Measurements from ENCODE around the gene UBXN4. TPM values are rescaled to one million over a fixed set of nuclear protein-coding genes. Genes with fewer than 3 reads are reported as not detected.

The UBXN4 gene
- total and polyA plus RNA-seq, 5 experiments from 2014 or later: 89.4 to 142 (median 117) TPM

GRCh38 chr2:135817466-135817865 is 75.8 kb downstream of the UBXN4 start:
- no peak for ATAC-seq
- POLR2A ChIA-PET: no interaction called here
- Mint-ChIP-seq H3K27ac (no peak overlapping the region), H3K4me1 (peaks cover 6 to 27% (median 23%) of the 10 kb centered on the region in 4 donors), H3K4me3 (no peak overlapping the region), H3K27me3 (no peaks in the 10 kb centered on the region), H3K36me3 (peaks cover 0 to 4% (median under 1%) of the 10 kb centered on the region in 3 donors), H3K9me3 (peaks cover 0 to 4% (median 2%) of the 10 kb centered on the region in 9 donors)
- DNase-seq: no peak

DNA sequence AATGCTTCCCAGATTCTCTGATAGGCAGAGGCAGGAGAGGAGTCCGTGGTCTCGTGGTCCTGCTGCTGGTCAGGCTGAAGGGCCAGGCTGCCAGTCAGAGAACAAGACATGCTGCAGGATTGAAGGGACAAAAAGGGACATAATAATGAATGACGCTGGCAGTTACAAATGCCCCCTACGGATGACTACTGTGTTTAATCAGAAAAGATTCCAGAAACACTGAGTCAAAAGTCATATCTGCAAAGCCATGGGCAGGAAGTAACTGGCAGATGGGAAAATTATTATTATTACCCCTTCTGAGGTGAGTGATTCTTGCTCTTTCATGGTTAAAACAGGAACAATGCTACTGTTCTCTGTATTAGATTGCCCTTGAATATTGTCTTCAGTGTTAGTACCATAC is 76.3 kb downstream of the UBXN4 start:
- no peak for ATAC-seq
- peaks cover 0 to 8% (median 5%) of the 10 kb centered on the region in 9 donors for H3K9me3 Mint-ChIP-seq

GRCh38 chr2:135818937-135819610 is 77.4 kb downstream of the UBXN4 start:
- Mint-ChIP-seq H3K9me3 (peaks cover 0 to 14% (median 10%) of the 10 kb centered on the region in 9 donors), H3K27me3 (no peaks in the 10 kb centered on the region), H3K4me3 (peak overlapping the region in 4 of 10 donors; percentile 28 to 70 (median 56)), H3K4me1 (peaks cover 6 to 27% (median 23%) of the 10 kb centered on the region in 4 donors), H3K27ac (peak overlapping the region in 3 of 10 donors; percentile 22 to 56 (median 36)), H3K36me3 (peaks cover 0 to 13% (median 11%) of the 10 kb centered on the region in 3 donors)
- POLR2A ChIA-PET: no interaction called here
- peak in 1 of 10 donors; percentile 17 for DNase-seq
- no peak for ATAC-seq

More for the DNA sequence above, 76.3 kb downstream of the UBXN4 start:
- Mint-ChIP-seq H3K4me1 (peaks cover 6 to 27% (median 23%) of the 10 kb centered on the region in 4 donors), H3K27ac (no peak overlapping the region), H3K27me3 (no peaks in the 10 kb centered on the region), H3K36me3 (peaks cover 0 to 8% (median 5%) of the 10 kb centered on the region in 3 donors), H3K4me3 (no peak overlapping the region)
- POLR2A ChIA-PET: no interaction called here
- DNase-seq: no peak

GRCh38 chr2:135820003-135820618 is 78.5 kb downstream of the UBXN4 start:
- Mint-ChIP-seq H3K27ac (peak overlapping the region in 9 of 10 donors; percentile 7 to 89 (median 57)), H3K36me3 (peaks cover 0 to 13% (median 11%) of the 10 kb centered on the region in 3 donors), H3K27me3 (no peaks in the 10 kb centered on the region), H3K4me1 (peaks cover 6 to 27% (median 22%) of the 10 kb centered on the region in 4 donors), H3K9me3 (peaks cover 0 to 14% (median 10%) of the 10 kb centered on the region in 9 donors), H3K4me3 (peak overlapping the region; percentile 56 to 83 (median 68))
- DNase-seq (peak; percentile 15 to 78 (median 64)), ATAC-seq (peak; percentile 97)
- POLR2A ChIA-PET: interaction anchor here (1.0 kb wide), 1 partner anchor 55 kb away, joined by 3 read pairs; no protein-coding TSS in a partner anchor

DNA sequence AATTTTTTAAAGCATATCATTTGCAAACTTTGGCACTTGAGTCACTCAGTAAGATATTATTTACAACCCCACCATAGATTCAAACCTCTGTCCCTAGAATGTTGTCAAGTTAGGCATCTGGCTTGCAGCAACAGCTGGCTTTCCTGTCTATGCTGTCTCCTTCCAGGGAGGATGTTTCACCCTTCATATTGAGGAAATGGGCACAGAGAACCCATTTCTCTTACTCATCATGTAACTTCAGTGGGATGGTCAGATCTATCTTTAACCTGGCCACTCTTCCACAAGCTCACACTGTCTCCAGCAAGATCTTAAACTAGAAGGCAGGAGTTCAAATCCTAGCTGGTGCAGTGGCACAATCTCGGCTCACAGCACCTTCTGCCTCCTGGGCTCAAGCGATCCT is 79.5 kb downstream of the UBXN4 start:
- peaks cover 6 to 27% (median 24%) of the 10 kb centered on the region in 4 donors for H3K4me1 Mint-ChIP-seq
- H3K27me3 Mint-ChIP-seq: no peaks in the 10 kb centered on the region
- POLR2A ChIA-PET: interaction anchor here (1.0 kb wide), 1 partner anchor 54 kb away, joined by 3 read pairs; no protein-coding TSS in a partner anchor
- ATAC-seq: no peak
- peaks cover 0 to 13% (median 11%) of the 10 kb centered on the region in 3 donors for H3K36me3 Mint-ChIP-seq
- no peak for DNase-seq
- peak overlapping the region in 2 of 10 donors; percentile 16 to 51 for H3K27ac Mint-ChIP-seq
- H3K4me3 Mint-ChIP-seq: peak overlapping the region in 5 of 10 donors; percentile 21 to 71 (median 62)
- H3K9me3 Mint-ChIP-seq: peaks cover 0 to 14% (median 10%) of the 10 kb centered on the region in 9 donors

DNA sequence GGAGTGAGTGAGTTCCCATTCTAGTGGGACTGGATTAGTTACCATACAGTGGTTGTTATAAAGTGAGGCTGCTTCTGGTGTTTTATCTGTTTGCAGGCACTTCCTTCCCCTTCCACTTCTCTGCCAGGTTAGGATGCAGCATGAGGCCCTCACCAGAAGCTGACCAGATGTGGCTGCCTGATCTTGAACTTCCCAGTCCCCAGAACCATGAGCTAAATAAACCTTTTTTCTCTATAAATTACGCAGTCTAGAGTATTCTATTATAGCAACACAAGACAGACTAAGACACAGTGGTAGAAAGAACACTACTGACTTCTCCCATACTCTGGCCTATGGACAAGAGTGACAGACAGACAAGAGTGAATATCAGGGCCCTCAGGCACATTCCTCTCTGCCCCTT is 81.2 kb downstream of the UBXN4 start:
- Mint-ChIP-seq H3K4me1 (peaks cover 6 to 27% (median 24%) of the 10 kb centered on the region in 4 donors), H3K27ac (no peak overlapping the region), H3K4me3 (no peak overlapping the region), H3K9me3 (peaks cover 0 to 14% (median 10%) of the 10 kb centered on the region in 9 donors), H3K36me3 (peaks cover 0 to 13% (median 11%) of the 10 kb centered on the region in 3 donors), H3K27me3 (no peaks in the 10 kb centered on the region)
- DNase-seq (no peak), ATAC-seq (no peak)
- POLR2A ChIA-PET: no interaction called here

GRCh38 chr2:135825131-135825530 is 83.5 kb downstream of the UBXN4 start:
- Mint-ChIP-seq H3K36me3 (peaks cover 0 to 13% (median 11%) of the 10 kb centered on the region in 3 donors), H3K9me3 (peaks cover 0 to 14% (median 10%) of the 10 kb centered on the region in 9 donors), H3K27ac (no peak overlapping the region), H3K4me1 (peaks cover 3 to 17% (median 13%) of the 10 kb centered on the region in 4 donors), H3K27me3 (no peaks in the 10 kb centered on the region), H3K4me3 (peak overlapping the region in 1 of 10 donors; percentile 15)
- ATAC-seq (no peak), DNase-seq (no peak)
- POLR2A ChIA-PET: no interaction called here

- ATAC-seq: no peak
- POLR2A ChIA-PET: no interaction called here
- Mint-ChIP-seq H3K4me3 (no peak overlapping the region), H3K27me3 (no peaks in the 10 kb centered on the region), H3K9me3 (peaks cover 0 to 14% (median 10%) of the 10 kb centered on the region in 9 donors), H3K27ac (no peak overlapping the region), H3K4me1 (peaks cover 0 to 12% (median 8%) of the 10 kb centered on the region in 4 donors), H3K36me3 (peaks cover 0 to 13% (median 11%) of the 10 kb centered on the region in 3 donors)
- DNase-seq: no peak
Observed at GRCh38 chr2:135825550-135826176, 84.0 kb downstream of the UBXN4 start.

GRCh38 chr2:135826544-135826943 is 84.9 kb downstream of the UBXN4 start:
- ATAC-seq (no peak), DNase-seq (no peak)
- H3K36me3 Mint-ChIP-seq: peaks cover 0 to 13% (median 11%) of the 10 kb centered on the region in 3 donors
- no peak overlapping the region for H3K27ac Mint-ChIP-seq
- peaks cover 0 to 5% (median under 1%) of the 10 kb centered on the region in 4 donors for H3K4me1 Mint-ChIP-seq
- no peaks in the 10 kb centered on the region for H3K27me3 Mint-ChIP-seq
- POLR2A ChIA-PET: no interaction called here
- no peak overlapping the region for H3K4me3 Mint-ChIP-seq
- peaks cover 0 to 14% (median 10%) of the 10 kb centered on the region in 9 donors for H3K9me3 Mint-ChIP-seq

DNA sequence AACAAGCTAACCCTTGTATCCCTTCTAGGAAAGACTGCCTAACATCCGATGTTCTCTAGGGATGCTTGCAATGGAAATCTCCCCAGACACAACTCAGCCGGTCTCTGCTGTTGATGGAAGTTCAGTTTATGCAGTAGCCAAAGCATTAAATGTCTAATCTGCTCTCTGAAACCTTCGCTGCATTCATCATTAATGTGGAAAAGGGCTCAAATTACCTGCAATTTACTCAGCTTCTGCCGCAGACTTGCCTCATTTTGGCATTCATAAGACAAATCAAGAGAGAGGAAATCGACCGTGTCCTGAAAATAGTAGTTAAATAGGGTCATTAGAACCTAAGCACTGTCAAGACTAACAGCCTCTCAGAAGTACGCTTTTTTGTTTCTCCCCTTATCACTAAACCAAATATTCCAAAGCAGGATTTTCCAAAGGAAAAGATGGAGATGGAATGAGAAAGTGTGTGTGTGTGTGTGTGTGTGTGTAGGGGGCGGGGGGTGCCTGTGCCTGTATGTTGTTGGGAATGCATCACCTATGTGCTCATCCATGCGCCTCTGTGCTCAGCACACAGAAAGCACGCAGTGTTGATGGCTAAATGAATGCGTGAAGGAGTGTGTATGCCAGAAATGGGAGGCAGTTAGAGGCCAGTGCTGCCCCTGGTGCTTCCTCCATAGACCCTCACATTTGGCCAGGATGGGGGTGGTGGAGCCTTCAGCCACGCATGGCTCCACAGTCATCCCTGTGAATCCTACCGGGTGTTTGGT is 87.9 kb downstream of the UBXN4 start:
- ATAC-seq: no peak
- POLR2A ChIA-PET: no interaction called here
- peak overlapping the region in 1 of 10 donors; percentile 52 for H3K27ac Mint-ChIP-seq
- peaks cover 0 to 4% (median 0%) of the 10 kb centered on the region in 4 donors for H3K4me1 Mint-ChIP-seq
- H3K27me3 Mint-ChIP-seq: no peaks in the 10 kb centered on the region
- H3K36me3 Mint-ChIP-seq: no peaks in the 10 kb centered on the region
- H3K4me3 Mint-ChIP-seq: no peak overlapping the region
- H3K9me3 Mint-ChIP-seq: no peaks in the 10 kb centered on the region
- DNase-seq: no peak

DNA sequence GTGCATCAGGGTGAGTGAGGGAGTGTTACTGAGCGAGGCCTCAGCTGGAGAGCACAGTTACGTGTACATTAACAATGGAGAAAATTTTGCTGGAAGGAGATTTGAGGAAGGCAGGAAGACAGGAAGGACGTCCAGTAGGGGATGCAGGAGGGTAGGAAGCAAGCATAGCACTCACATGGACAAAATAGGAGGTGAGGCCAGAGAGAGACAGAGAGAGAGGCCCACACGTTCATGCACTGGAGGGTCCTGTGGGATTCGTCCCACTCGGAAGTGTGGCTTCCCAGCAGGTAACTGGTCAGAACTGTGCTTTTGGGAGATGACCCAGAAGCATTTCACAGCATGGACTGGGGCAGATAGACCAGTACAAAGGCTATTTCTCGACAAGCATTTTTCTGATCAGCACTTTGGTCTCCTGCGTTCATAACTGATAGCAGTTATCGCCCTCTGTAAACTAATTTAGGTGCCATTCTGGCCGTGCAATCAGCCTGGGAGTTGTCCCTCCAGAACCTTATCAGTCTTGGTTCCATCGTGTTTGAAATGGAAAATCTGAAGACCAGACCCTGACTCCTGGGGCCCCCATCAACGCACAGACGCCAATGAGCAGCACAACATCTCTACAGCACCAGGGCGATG is 89.6 kb downstream of the UBXN4 start:
- DNase-seq: no peak
- Mint-ChIP-seq H3K27ac (peak overlapping the region in 1 of 10 donors; percentile 11), H3K4me1 (peaks cover 2 to 8% (median 5%) of the 10 kb centered on the region in 4 donors), H3K9me3 (no peaks in the 10 kb centered on the region), H3K27me3 (no peaks in the 10 kb centered on the region), H3K4me3 (no peak overlapping the region), H3K36me3 (no peaks in the 10 kb centered on the region)
- ATAC-seq: no peak
- POLR2A ChIA-PET: no interaction called here

DNA sequence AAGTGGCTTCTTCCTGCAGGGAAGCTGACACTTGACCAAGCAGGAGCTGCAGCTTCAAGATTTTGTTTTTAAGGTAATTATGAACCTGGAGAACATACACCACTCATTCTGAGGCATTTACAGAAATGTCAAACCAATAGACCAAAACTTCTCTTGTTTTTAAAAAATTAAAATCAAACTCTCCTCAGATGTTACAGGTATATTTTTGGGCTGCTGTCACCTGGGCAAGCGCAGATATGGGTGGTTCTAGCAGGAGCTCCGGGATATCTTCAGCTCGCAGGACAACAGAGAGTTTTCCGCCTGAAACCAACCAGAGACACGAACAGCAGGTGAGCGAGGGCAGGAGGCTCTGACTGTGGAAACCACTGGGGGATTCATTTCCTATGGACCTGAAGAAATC is 91.2 kb downstream of the UBXN4 start:
- peaks cover 2 to 15% (median 10%) of the 10 kb centered on the region in 4 donors for H3K4me1 Mint-ChIP-seq
- no peaks in the 10 kb centered on the region for H3K9me3 Mint-ChIP-seq
- no peak overlapping the region for H3K4me3 Mint-ChIP-seq
- DNase-seq (no peak), ATAC-seq (no peak)
- peak overlapping the region in 1 of 10 donors; percentile 72 for H3K27ac Mint-ChIP-seq
- H3K36me3 Mint-ChIP-seq: no peaks in the 10 kb centered on the region
- H3K27me3 Mint-ChIP-seq: no peaks in the 10 kb centered on the region
- POLR2A ChIA-PET: interaction anchor here (0.6 kb wide), 1 partner anchor 11 kb away, joined by 3 read pairs; no protein-coding TSS in a partner anchor

All from naive thymus-derived CD8-positive, alpha-beta T cell (primary cell).